Chondrocyte (in vitro differentiated cells): ENCODE measurements around the gene RNASE4. TPM values are rescaled to one million over a fixed set of nuclear protein-coding genes. Genes with fewer than 3 reads are reported as not detected.

Experiments used
- DNase-seq: peaks from one replicate; pipeline ENCODE4 v3.0.0; 2021; ENCODE audit warnings: mixed read lengths, low spot score
- H3K27ac Mint-ChIP-seq: one replicate; pipeline ENCODE4 v1.8.0; 2021; ENCODE audit warnings: mild to moderate bottlenecking, moderate library complexity, mixed read lengths; ENCODE audit not compliant: unreplicated experiment
- H3K27me3 Mint-ChIP-seq: 2 replicates; pipeline ENCODE4 v1.8.0; 2021; ENCODE audit warnings: low read depth, mixed read lengths
- H3K36me3 Mint-ChIP-seq: 2 replicates; pipeline ENCODE4 v1.8.0; 2021; ENCODE audit warnings: low read depth, mixed read lengths
- H3K4me1 Mint-ChIP-seq: 2 replicates; pipeline ENCODE4 v1.8.0; 2021; ENCODE audit warnings: low read depth, mild to moderate bottlenecking, mixed read lengths
- H3K4me3 Mint-ChIP-seq: one replicate; pipeline ENCODE4 v1.8.0; 2021; ENCODE audit warnings: mild to moderate bottlenecking, moderate library complexity, mixed read lengths; ENCODE audit not compliant: unreplicated experiment
- H3K9me3 Mint-ChIP-seq: 2 replicates; pipeline ENCODE4 v1.8.0; 2021; ENCODE audit warnings: low read depth, mixed read lengths
- CTCF ChIP-seq: fragments of 200-600 bp; sonication (generic); IDR thresholded peaks from 2 replicates; pipeline ENCODE4 v1.5.0; 2021; ENCODE audit warnings: antibody characterized with exemption, mild to moderate bottlenecking, moderate library complexity
- total RNA-seq: library from RNA; stranded (reverse); gene quantifications from 3 replicates; pipeline ENCODE4 v1.2.1, GENCODE V29; 2021

RNASE4 gene
- total RNA-seq, 1 donor from 2014 or later, result 28.5 TPM

GRCh38 chr14:20748439-20748838, 64.1 kb downstream of the RNASE4 start:
- Mint-ChIP-seq H3K4me3 (no peak overlapping the region), H3K27ac (no peak overlapping the region), H3K36me3 (no peaks in the 10 kb centered on the region), H3K9me3 (peaks cover 13% of the 10 kb centered on the region), H3K27me3 (peaks cover 2% of the 10 kb centered on the region), H3K4me1 (no peaks in the 10 kb centered on the region)
- no peak for DNase-seq
- TF ChIP-seq CTCF, result no peak

- H3K27ac Mint-ChIP-seq, result no peak overlapping the region
- H3K36me3 Mint-ChIP-seq, result no peaks in the 10 kb centered on the region
- H3K4me3 Mint-ChIP-seq, result no peak overlapping the region
- H3K27me3 Mint-ChIP-seq, result peaks cover 2% of the 10 kb centered on the region
- no peak for DNase-seq
- H3K4me1 Mint-ChIP-seq, result no peaks in the 10 kb centered on the region
- TF ChIP-seq CTCF, result no peak
- peaks cover 13% of the 10 kb centered on the region for H3K9me3 Mint-ChIP-seq
Observed at GRCh38 chr14:20750194-20750593, 65.8 kb downstream of the RNASE4 start.

Other genes starting within 250 kb of the RNASE4 start
- gene KLHL33, start 248.4 kb upstream of the RNASE4 start, total RNA-seq, result not detected in 3 replicates
- 26.0 to 41.4 TPM (median 28.6 TPM) in 3 replicates for gene OSGEP, start 229.7 kb upstream of the RNASE4 start, total RNA-seq
- gene APEX1, start 229.3 kb upstream of the RNASE4 start, total RNA-seq, result 141 to 168 TPM (median 142 TPM) in 3 replicates
- 31.0 to 36.9 TPM (median 32.0 TPM) in 3 replicates for gene PIP4P1, start 223.1 kb upstream of the RNASE4 start, total RNA-seq
- gene PNP, start 215.2 kb upstream of the RNASE4 start, total RNA-seq, result 25.0 to 34.8 TPM (median 26.7 TPM) in 3 replicates
- 0.72 TPM in 1 of 3 replicates, not detected in the others for gene RNASE10, start 179.0 kb upstream of the RNASE4 start, total RNA-seq
- not detected in 3 replicates for gene RNASE9, start 123.5 kb upstream of the RNASE4 start, total RNA-seq
- gene RNASE11, start 96.6 kb upstream of the RNASE4 start, total RNA-seq, result not detected in 3 replicates
- not detected in 3 replicates for gene RNASE12, start 93.2 kb upstream of the RNASE4 start, total RNA-seq
- gene OR6S1, start 42.9 kb upstream of the RNASE4 start, total RNA-seq, result not detected in 3 replicates
- 7.3 to 10.2 TPM (median 9.1 TPM) in 3 replicates for gene ANG, start 4.2 kb downstream of the RNASE4 start, total RNA-seq
- not detected in 3 replicates for gene EDDM3A, start 61.3 kb downstream of the RNASE4 start, total RNA-seq
- gene EDDM3B, start 83.8 kb downstream of the RNASE4 start, total RNA-seq, result not detected in 3 replicates
- gene RNASE6, start 96.7 kb downstream of the RNASE4 start, total RNA-seq, result not detected in 3 replicates
- gene RNASE1, start 118.3 kb downstream of the RNASE4 start, total RNA-seq, result 0.72 to 0.97 TPM in 2 of 3 replicates, not detected in the other
- gene RNASE3, start 206.8 kb downstream of the RNASE4 start, total RNA-seq, result not detected in 3 replicates